EH (cell line): ENCODE measurements around the gene CAMK2D.

ENCODE experiments used
- DNase-seq: peaks from one replicate; pipeline ENCODE4 v3.0.0-alpha.2; 2015; ENCODE audit warnings: low read depth

CAMK2D gene

DNA sequence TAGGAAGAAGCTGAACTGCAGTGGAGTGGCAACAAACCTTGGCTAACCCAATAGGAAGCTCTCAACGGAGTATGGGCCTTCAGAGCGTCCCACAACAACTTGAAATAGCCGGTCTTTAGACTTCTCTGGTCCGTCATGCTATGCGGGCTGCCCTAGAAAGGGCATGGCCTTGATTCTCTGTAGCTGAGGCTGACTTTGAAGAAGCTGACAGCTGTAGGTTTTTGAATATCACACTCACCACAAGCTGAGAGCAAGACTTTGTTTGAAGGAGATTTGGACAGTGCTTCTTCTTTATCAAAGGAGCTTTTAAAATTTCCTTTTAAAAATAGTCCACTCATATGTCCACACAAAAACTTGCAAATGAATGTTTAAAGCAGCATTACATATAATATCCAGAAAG is 322.9 kb downstream of the CAMK2D start:
- DNase-seq: no peak

DNA sequence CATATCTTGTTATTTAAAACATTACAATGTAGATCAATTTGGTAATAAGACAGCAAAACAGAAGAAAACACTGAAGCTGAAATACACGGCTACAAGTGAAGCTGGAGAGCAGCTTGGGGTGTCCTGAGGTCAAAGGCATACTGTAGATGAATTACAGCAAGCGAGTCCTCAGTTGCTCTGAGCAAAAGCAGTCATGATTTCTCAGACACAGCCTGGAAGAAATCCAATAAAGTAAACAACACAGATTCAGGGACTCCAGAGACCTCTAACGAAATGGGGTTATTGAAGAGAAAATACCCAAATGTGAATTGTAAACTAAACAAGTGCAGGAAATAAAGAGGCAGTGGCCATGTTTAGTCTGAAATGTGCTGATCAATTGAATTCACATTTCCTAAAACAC is 324.4 kb downstream of the CAMK2D start:
- no peak for DNase-seq

DNA sequence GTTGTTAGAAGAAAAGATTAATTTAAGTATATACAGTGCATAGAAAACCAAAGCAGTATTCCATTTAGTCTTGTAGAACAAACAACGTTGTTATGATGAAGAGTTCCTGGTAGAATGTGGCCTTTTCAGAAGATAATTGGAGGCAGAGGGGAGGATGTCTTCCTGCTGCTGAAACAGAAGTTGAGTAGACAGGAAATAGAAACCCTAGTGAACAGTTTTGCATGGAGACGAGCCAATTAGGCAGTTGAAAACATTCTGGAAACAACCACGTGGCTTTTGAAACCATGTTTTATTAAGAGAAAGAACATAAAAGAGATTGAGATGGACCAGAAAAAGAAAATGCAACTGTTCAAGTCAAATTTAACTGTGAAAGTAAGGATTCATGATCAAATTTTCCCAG is 325.2 kb downstream of the CAMK2D start:
- DNase-seq: peak; percentile 90

DNA sequence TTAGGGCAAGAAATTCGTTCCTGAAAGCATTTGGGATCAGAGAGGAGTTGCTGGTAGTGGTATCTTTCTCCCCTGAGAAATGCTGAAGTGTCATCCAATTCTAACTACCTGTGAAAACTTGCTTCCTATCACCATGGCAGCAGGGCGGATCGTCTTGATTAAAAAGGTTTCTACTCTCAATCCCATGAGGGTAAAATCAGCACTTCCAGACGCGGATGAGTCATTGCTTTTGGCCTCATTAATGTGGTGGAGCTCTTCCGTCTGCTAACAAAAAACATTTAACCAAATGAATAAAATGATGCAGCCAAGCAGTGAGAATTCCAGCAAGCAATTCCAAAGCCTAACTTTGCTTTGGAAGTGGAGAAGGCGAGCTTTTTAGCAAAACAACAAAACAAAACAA is 325.6 kb downstream of the CAMK2D start:
- DNase-seq: peak; percentile 90

DNA sequence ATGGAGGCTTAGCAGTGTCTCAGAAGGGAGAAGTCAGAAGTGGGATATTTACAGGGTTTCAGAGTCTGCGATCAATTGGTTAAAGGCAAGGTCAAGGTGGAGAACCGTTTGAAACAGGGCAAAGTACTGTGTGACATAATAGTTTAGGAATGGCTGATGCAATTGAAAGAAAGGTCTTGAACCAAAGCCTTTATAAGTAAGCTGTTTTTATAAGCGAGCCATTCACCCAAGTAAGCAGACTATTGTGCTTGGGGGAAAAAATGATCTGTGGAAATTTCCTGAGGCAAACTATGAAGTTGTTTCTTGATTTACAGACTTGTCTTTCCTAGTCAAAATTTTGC is 327.3 kb downstream of the CAMK2D start:
- peak; percentile 69 for DNase-seq

DNA sequence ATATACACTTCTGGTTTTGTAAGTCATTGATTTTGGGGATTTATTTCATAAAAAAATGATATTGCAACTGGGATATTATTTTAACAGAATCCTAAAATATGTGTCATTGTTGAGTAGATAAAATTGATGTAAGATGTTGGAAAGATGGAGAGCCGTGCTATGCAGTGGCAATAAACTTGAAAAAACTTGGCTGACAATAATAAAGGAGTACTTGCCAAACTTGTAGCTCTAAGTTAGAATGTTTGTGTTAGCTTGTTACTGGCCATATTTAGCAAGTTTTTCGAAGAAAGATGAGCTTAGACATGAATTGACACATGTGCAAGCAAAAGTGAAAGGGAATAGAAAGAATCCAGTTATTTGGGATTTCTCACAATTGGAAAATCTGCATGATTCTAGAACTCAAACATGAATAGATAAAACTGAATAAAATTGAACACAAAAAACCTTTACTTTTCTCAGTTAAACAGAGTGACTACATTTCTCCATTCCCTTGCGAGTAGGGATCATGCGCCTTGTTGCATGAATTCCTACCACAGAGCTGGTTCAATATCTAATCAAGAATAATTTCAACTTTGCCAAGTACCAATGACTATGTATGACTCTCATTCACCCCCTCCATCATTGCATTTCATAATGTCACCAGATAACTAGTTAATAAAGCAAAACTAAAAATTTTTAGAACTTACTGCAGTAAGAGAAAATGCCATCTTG is 327.8 kb downstream of the CAMK2D start:
- DNase-seq: peak; percentile 70

DNA sequence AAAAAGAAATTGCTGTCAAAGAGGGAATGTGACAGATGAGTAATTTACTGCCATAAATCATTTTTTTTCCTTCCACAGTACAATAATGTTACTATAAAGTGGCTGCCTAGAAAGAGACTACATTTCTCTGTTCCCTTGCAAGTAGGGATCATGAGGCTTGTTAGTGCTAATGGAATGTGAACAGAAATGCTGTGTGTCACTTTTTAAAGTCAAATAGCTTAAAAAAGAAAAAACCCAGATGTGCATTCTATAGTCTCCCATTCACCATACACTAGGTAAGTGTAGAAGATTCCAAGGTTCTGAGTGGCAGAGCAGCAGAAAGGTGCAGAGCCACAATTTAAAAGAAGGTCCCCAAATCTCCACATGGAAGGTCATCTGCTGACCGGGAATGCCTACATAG is 328.4 kb downstream of the CAMK2D start:
- DNase-seq: peak; percentile 52

DNA sequence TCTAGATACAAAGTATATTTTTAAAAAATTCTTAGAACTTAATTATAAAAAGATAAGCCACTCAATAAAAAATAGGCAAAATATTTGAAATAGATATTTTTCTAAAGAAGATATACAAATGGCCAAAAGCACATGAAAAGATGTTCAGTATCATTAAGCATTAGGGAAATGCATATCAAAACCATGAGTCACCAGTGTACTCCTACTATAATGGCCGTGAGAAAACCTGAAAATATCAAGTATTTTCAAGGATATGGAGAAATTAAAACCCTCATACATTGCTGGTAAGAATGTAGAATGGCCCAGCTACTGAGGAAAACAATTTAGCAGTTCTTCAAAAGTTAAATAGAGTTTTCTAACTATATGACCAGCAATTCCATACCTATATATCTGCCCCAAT is 337.9 kb downstream of the CAMK2D start:
- DNase-seq: peak; percentile 77

DNA sequence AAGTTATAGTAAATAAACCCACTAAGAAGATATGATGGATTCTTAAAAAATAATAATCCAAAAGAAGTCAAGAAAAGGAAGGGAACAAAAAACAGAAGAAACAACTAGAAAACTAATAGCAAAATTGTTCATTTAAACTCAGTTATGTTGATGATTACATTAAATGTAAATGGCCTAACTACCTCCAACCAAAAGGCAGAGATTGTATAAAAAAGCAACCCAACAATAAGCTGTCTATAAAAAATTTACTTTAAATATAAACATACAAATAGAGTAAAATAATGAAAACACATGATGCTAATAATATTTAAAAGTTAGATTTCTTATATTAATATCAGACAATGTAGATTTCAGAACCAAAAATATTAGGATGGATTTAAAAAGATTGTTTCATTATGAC is 340.6 kb downstream of the CAMK2D start:
- no peak for DNase-seq

DNA sequence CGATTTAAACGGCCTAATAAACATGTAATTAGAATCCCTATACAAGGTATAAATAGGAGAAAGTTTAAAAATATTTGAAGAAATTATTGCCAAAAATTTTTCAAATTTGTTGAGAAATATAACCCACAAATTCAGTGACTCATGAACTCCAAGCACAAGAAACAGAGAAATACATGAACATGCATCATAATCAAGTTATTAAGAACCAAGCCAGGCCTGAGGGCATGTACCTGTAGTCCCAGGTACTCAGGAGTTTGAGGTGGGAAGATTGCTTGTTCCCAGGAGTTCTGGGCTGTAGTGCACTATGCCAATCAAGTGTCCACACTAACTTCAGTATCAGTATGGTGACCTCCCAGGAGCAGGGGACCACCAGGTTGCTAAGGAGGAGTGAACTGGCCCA is 341.9 kb downstream of the CAMK2D start:
- DNase-seq: no peak

DNA sequence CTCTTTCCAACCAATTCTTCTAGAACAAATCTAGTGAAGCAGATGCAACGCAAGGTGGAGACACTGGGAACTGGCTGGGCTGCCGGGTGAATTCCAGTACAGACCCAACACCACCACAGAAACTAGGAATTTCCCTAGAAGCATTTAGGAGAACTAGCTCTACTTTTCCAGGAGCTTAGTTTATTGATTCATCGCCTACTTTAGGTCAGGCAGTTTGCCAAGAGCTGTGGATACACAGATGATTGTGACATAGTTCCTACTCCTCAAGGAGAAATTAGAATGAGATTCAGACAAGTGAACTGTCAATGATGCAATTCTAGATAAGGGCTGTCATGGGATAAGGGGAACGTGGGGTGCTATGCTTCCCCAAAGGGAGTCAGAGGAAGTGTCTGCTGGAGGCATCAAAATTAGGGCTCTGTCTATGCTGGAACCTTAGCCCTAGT is 350.0 kb downstream of the CAMK2D start:
- peak; percentile 89 for DNase-seq

DNA sequence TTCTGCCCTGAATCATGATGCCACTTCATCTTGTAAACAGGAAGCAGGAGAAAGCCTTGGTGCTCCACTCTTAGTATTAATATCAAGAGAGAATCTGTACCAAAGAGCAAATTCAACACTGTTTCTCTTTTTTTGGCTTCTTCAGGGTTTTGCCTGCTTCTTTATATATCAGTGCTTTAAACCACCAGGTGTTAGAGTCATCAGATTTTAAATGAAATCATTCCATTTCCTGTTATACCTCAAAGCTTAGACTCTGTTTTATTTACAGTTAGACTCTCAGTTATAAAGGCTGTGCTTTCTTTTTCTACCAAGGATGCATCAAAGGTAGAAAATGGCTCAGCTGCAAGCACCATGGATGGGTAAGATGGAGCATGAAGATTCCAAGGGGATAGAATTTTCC is 350.9 kb downstream of the CAMK2D start:
- DNase-seq: no peak

DNA sequence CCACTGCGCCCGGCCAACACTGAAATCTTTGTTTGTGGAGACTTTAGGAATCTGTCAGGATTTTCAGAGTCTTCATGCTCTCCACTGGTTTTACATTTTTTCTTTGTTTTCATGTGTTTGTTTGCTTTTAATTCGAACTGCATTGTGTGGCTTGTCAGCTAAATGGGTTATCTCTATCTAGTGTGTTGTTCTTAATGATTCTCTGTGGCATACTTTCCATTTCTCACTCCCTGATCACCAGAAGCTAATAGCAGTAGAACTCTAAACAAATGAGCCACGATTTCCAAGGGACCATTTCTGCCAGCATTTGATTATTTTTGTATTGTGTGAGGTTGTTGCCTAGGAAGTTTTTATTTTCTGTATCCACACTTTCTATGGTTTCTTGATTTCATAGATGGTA is 352.4 kb downstream of the CAMK2D start:
- peak; percentile 5 for DNase-seq

DNA sequence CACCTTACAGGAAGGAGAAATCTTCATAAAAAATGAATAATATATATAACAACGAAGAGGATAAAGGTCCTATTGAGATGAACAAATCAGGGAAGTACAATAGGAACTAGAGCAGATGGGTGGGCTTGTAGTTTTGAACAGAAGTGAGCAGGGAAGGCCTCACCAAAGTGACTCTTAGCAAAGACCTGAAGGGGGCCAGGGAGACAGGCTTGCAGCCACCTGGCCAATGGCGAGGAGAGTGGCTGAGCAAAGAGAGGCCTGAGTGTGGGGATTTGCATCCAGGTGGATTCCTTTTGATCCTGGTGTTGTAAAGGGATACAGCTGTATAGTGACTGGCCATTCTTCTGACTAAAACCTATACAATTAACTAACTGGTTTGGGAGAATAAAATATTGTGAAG is 354.1 kb downstream of the CAMK2D start:
- no peak for DNase-seq

DNA sequence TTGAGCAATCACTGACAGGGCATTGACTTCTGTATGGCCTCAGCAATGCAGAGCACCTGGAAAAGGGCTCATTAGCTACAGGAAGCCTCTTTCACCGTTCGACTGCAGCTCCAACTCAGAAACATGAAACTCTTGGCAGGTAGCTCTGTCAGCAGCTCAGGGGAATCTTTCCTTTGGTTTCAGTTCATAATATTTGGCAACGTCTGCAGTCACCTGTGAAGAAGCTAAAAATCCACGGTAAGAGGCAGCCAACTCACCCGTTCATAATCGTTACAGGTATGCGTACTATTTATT is 354.9 kb downstream of the CAMK2D start:
- no peak for DNase-seq

DNA sequence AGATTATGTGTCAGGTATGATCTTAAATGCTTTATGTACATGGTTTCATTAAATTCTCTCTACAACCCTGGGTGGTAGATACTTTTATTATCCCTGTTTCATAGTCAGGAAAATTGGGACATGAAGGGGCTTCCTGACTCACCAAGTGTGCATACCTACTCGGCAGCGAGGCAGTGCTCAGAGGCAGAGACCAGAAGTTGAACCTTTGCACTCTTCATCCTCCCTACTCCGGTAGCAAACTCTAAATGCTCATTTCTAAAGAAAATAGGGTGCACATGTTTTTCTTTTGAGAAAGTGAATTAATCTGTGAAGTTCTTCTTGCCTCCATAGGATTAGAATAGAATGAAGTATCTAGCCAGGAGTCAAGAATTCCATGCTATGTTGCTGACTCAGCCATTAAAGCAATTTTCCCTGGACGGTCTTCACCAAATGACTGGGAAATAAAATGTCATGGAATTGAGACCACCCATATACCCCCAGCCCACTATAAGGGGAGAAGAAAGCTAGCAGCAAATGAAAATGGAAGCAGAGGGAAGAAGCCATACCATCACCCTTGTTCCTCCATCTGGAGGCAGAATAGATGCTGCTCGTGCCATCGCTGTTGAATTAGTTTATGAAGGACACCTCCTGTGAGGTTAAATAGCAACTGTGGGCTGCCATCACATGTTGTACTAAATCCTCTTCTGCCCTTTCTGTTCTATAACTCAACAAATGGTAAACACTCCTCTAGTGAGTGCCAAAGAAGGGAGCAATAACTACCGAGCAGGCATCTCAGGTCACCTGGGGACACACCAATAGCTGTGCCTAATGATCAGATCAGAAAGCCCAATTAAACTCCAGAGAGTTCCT is 355.4 kb downstream of the CAMK2D start:
- no peak for DNase-seq

DNA sequence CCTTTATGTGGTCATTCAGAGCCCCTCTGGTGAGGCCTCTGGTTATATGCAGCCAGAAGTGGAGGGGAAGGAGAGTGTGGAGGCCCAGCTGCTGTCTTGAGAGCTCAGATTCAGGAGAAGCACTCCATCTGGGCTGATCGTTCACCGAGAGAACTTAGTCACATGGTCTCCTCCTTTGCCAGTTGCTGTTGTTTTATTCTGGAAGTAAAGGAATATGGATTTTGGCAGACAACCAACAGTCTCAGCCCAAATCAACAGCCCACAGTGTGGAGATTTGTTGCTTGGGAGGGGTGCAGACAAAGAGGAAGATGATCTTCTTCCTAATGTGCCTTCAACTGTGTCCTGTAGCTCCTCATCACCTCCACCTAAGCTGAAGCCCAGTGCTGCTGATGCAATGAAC is 356.7 kb downstream of the CAMK2D start:
- peak; percentile 3 for DNase-seq

DNA sequence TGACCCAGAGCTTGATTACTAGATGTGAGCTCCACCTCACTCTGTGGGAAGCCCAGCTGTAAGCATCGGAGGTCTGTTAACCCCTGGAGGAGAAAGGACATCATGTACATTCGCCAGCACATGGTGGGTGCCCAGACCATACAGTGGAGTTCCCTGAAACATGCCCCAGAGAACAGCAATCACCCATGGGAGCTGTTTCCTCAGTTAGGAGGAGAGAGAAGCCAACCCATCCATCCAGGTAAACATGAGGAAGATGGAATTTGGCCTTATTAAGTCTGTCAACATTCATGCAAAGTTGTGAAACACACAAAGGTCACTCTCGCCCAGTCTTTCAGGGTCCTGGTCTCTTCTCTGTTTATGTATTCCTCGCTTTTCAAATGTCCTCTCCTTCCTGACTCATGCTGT is 357.4 kb downstream of the CAMK2D start:
- DNase-seq: no peak
